Stimulated activated CD8-positive, alpha-beta memory T cell treated with anti-CD3 and anti-CD28 coated beads, Interleukin-7, amount 100 ng/mL, for 48 hours (primary cell): Measurements from ENCODE around the gene CSMD2.

Experiments used
- DNase-seq, 2 donors: peaks; one replicate each; pipeline ENCODE4 v3.0.0-alpha.2; 2020; ENCODE audit warnings: low read depth in 1 of 2; ENCODE audit errors: extremely low read depth in 1 of 2

Gene CSMD2

GRCh38 chr1:33966346-33967141 lies 198.5 kb downstream of the CSMD2 start:
- no peak for DNase-seq

- DNase-seq: no peak
These were observed 199.9 kb downstream of the CSMD2 start for GRCh38 chr1:33965086-33965485.

GRCh38 chr1:33962061-33962460 lies 203.0 kb downstream of the CSMD2 start:
- DNase-seq: no peak

- no peak for DNase-seq
These were observed 204.7 kb downstream of the CSMD2 start for GRCh38 chr1:33960188-33960895.

- DNase-seq: no peak
These were observed 207.2 kb downstream of the CSMD2 start for GRCh38 chr1:33957854-33958253.

- DNase-seq: no peak
These were observed 209.9 kb downstream of the CSMD2 start for GRCh38 chr1:33955096-33955495.

- DNase-seq: no peak
These were observed 215.5 kb downstream of the CSMD2 start for GRCh38 chr1:33949570-33949969.

- DNase-seq: no peak
These were observed 216.7 kb downstream of the CSMD2 start for GRCh38 chr1:33948291-33948690.

GRCh38 chr1:33946836-33947235 lies 218.2 kb downstream of the CSMD2 start:
- no peak for DNase-seq

- no peak for DNase-seq
These were observed 220.2 kb downstream of the CSMD2 start for GRCh38 chr1:33944846-33945245.

GRCh38 chr1:33943978-33944377 lies 221.1 kb downstream of the CSMD2 start:
- no peak for DNase-seq

- no peak for DNase-seq
These were observed 232.2 kb downstream of the CSMD2 start for GRCh38 chr1:33932871-33933270.

GRCh38 chr1:33931111-33931475 lies 233.9 kb downstream of the CSMD2 start:
- no peak for DNase-seq

- no peak for DNase-seq
These were observed 234.5 kb downstream of the CSMD2 start for GRCh38 chr1:33930346-33931110.

GRCh38 chr1:33928251-33928650 lies 236.8 kb downstream of the CSMD2 start:
- no peak for DNase-seq

- no peak for DNase-seq
These were observed 237.3 kb downstream of the CSMD2 start for GRCh38 chr1:33927721-33928120.

GRCh38 chr1:33925586-33925985 lies 239.4 kb downstream of the CSMD2 start:
- DNase-seq: no peak

GRCh38 chr1:33921281-33921680 lies 243.7 kb downstream of the CSMD2 start:
- DNase-seq: no peak

GRCh38 chr1:33918368-33918767 lies 246.7 kb downstream of the CSMD2 start:
- no peak for DNase-seq

- no peak for DNase-seq
These were observed 248.2 kb downstream of the CSMD2 start for GRCh38 chr1:33916786-33917185.

GRCh38 chr1:33914531-33914930 lies 250.5 kb downstream of the CSMD2 start:
- DNase-seq: no peak
